Stimulated activated CD8-positive, alpha-beta memory T cell treated with anti-CD3 and anti-CD28 coated beads, Interleukin-7, amount 100 ng/mL, for 1 hour (primary cell): ENCODE results near the gene C6orf47.

Experiments
- DNase-seq, 2 donors: peaks; one replicate each; pipeline ENCODE4 v3.0.0-alpha.2; 2020; ENCODE audit warnings: low read depth in 2 of 2

The C6orf47 gene

DNA sequence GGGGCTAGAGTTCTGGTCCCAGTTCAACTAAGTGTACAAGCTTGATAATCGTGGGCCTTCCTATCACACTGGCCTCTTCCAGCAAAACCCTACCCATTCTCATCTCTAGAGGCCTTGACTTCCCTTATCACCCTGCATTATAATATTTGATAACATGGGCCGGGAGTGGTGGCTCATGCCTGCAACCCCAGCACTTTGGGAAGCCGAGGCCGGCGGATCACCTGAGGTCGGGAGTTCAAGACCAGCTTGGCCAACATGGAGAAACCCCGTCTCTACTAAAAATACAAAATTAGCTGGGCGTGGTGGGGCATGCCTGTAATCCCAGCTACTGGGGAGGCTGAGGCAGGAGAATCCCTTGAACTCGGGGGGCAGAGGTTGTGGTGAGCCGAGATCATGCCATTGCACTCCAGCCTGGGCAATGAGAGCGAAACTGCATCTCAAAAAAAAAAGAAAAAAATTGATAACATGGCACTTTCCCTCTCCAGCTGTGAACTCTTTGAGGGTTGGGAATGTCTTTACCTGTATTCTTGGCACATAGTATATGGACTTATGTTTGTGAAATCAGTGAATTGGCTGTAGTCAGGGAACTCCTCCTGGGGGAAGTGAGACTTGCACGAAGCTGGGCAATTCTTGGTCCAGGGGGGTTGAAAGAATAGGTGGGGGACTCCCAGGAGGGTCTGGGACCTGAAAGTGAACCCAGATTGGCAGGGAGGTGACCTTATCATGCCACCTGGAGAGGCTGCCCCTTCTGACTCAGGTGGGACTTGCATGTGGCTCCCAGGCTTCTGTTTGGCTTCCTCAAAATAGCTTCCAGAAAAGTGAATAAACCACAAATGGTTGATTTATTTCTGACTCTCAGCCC, 915 bp upstream of the C6orf47 start:
- DNase-seq = no peak

DNA sequence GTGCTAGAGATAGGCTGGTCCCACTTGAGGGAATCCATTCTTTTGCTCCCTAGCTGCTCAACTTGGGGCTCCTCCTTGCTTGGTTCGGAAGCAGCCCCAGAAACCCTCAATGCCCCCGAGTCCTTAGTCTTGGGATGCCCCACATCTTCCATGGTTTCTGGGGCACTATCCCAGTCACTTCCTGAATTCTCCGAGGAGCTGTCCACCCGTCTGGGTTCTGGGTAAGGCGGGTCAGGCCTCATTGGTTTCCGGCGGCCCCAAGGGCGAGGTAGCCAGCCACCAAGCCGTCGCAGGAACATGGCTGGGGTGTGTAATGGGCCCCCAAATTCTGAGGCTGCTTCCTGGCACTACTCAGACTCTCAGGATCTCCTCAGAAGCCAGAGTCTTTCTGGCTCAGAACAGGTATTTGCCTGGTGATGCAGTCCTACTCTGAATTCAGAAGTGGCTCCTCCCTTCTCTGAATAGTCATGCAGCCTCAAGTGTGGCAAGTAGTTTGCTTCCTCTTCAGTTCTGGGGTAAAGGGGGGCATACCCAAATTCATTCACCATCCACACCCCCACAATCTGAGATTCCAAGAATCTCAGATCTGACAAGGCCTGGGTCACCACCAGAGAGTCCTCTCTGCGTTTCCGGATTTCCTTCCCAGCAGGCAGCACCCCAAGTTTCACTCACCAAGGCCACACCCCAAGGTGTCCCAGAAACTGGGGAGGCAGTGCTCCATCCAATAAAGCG, 763 bp downstream of the C6orf47 start:
- DNase-seq = no peak

DNA sequence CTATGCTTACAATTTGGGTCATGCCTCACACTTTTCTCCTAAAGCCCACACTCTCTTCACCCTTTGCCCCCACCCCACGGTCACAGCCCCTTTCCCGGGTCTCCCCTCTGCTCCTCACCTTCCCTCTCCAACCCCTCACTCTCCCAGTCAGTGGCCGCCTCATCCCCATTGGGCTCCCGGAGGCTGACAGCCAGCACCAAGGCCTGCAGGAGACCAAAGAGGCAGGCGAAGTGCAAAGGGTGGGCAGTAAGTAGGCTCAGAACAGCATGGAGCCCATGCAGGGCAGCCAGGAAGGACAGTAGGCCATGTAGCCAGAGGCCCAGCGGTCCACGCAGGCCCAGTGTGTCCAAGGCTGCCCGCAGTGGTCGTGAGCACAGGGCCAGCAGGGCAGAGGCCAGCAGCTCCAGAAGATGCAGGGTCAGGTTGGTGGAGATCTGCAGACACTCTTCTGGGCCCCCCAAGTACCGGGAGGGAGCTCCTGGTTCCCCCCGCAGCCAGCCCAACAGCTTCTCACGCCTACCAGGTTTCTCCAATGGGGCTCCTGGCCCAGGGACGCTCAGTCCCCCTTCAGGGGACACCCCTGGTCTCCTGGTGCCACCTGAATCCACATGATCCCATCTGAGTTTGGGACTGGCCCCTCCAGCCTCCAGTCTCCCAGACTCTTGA, 1.5 kb downstream of the C6orf47 start:
- no peak for DNase-seq

DNA sequence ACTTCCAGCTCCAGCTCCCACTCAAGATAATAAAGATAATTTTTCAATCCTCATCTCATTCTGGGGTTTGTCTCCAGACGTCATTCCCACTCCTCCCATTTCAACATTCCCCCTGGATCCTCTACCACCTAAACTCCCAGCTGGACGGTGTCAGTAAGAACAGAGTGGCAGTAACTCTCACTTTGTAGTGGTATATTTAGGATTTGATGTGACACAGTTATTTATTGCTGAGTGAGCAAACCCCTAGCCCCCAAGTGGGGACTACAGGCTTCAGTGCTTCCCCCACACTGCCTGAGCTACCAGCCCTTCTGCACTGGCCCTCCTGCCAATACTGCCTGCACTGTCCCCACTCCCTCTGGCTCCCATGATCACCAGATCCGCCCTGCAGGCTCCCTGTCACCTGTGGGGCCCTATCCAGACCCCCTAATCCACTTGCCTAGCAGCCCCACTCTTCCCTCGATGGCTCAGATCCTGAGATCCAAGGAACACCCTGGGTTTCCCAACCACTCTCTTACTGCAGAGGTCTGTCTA, 2.4 kb downstream of the C6orf47 start:
- DNase-seq = no peak

DNA sequence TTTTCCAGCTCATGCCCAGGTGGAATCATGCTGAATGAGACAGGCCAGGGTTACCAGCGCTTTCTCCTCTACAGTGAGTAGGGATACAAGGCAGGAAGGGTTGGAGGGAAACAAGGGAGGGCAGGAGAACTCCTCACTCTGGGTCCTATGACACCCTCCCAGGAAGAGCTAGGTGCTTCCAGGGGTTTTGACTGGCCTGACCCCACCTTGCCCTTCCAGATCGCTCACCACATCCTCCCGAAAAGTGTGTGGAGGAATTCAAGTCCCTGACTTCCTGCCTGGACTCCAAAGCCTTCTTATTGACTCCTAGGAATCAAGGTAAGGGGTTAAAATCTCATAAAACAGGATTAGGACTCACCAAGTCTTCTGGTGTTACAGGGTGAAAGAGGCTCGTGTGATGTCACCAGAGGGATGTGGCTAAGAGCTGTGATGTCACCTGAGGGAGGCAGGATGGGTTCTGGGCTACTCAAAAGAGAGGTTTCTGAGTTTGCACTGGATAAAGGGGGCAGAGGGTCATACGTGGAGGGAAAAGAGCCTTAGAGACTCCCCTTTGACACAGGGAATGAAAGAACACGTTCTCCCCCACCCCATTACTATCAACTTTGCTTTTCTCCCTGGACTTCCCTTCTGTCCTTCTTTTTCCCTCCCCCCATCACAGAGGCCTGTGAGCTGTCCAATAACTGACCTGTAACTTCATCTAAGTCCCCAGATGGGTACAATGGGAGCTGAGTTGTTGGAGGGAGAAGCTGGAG, 3.0 kb downstream of the C6orf47 start:
- no peak for DNase-seq

DNA sequence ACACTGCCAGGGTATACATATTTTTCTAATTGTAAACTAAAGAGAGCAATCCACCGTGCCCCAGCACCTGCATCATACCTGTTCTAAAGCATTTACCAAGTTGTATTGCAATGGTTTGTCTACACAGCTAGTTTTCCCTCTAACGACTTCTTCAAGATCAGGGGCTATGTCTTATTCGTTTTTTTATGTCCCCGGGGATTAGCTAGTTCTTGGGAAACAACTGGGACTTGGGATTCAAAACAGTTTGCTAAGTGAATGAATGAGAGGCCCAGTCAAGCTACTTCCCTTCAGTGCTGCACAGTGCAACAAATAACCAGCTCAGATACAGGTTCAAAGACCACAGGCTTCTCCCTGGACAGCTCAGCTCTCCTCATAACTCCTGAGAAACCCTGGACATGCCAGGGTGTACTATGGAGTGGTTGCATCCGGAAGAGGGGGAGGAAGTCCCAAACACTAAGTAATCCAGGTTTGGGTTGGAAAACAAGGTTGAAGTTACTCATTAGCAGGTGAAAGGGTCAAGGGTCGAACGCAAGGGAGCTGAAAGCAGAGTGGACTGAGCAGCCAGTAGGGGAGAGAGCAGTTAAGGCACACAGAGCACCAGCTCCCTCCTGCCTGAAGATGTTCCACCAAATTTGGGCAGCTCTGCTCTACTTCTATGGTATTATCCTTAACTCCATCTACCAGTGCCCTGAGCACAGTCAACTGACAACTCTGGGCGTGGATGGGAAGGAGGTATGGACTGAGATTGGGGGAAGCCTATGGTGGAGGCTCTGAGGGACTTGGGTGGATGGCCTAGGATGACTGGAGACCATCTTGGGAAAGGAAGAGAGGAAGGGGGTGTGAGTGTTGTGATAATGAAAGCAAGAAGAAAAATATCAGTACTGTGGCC, 5.0 kb downstream of the C6orf47 start, which contains the start of gene APOM:
TSS of gene APOM (plus strand) at position 546 of the 889 bp plus-strand sequence. CDS start at position 619, 73 bp downstream.
- no peak for DNase-seq

DNA sequence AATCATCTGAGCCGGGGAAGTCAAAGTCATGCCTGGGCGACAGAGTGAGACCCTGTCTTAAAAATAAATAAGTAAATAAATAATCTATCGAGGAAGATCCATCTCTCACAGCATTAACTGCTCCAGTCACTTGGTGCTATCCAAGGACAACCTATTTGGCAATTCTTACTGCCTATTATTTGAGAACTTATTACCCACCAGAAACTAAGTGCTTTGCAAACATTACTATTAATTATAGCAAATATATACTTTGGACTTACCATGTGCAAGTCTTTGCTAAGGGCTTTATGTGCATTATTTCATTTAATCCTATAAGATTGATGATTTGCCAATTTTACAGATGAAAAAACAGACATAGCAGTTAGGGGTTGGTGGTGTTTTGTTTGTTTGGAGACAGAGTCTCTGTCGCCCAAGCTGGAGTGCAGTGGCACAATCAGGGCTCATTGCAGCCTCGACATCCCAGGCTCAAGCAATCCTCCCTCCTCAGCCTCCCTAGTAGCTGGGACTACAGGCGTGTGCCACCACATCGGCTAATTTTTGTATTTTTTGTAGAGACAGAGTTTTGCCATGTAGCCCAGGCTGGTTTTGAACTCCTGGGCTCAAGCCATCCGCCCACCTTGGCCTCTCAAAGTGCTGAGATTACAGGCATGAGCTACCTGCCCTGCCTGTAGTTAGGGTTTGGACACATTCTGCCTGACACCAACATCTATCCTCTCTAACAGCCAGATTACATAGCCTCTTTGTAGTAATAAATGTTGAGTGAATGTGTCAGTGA, 5.8 kb downstream of the C6orf47 start:
- DNase-seq = no peak

DNA sequence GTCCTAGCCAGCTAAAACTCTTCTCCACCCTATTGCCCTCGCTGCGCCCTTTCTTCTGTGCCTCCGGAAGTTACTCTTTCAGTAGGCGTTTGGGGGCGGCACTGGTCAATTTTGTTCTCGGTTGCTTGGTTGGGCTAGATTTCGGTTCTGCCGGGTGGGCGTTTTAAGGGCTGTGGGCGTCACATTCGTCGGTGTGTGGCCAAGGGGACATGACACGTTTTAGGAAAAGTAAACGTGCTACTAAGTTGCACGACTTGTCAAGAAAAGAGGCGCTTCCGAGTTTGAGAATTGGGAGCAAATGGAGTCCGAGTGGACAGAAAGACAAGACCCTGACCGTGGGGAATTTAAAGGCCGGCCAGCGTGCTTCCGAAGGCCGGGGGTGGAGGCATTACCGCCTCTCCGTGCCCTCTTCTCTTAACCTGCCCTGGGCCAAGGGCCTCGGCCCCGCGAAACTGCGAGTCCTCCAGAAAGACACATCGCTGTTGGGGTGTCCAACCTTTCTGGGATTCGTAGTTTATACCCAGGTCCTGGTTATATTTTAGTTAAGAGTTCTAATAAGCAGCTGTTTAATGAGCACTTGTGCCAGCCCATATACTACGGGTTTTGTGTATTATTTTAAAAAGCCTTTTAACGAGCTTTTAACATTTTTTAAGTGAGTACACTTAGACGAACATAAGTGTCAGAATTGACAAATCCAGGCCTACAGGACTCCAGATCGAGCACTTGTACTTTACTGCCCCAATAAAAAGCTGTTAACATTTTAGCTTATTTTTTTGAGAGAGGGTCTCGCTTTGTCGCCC, 7.5 kb downstream of the C6orf47 start:
- DNase-seq = no peak

DNA sequence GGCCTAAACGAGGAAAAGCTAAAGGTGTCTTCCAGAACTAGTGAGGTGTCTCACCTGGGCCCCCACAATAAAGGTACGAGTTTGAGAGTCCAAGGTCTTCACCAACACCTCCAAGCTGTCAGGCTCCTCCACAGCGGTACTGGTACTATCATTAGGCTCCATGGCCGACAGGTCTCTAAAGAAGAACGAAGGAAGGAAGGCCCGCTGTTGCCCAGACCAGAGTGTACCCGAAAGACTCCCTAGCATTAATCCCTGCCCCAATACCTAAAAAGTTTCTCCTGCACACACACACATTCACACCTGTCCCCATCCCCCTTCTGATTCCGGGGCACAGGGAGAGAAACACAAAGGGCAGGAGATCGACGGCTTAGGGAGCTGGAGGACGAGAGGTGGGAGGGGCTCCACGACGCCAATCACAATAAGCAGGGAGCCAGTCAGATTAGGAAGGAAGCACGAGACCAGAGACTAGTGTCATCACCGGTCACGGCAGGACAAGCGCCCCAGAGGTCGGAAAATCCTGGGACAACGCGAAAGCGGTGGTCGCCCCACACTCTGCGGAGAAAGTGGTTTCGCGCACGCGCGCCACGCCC, 8.9 kb downstream of the C6orf47 start:
- no peak for DNase-seq

DNA sequence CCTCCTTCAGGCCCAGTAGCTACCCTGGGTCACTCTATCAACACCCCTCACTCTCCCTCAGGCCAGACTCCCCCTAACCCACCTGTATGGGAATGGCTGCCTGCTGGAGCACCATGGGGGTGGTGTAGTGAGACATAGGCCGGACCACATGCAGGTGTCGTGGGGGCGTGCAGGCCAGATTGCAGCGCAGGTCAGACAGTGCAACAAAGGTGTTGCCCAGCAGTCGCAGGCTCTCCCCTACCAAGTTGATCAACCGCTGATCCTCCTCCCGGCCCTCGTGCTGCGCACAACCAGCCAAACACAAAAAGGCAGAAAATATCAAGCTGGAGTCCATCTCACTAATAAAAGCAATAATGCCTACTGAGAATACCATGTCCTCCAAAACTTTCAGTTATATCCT, 15.3 kb downstream of the C6orf47 start:
- no peak for DNase-seq

DNA sequence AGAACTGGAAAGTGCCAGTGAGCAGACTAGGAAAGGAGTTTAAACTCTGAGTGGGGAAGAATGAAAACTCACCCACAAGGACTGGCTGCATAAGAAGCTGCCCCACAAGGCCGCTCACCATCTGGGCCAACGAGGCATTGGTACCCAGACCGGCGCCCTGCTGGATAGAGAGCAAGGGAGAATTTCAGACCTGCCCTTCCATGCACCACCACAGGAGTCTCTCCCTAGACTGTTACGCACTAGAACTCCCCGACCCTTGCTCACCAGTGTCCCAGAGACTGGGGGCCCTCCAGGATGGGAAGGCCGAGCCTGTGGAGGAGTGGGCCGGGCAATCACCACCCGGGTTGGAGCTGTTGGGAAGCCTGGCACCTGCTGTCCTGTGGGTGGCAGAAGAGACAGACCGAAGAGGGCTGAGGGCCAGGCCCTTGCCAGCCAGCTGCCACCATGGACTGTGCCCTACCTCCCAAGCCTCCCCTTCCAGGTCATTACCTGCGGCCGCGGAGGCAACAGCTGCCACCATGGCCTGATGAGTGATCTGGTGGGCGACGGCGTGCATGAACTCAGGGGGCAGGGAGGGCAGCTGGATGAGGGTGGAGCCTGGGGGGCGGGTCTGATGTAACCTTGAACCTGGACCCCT, 16.6 kb downstream of the C6orf47 start:
- DNase-seq = no peak

DNA sequence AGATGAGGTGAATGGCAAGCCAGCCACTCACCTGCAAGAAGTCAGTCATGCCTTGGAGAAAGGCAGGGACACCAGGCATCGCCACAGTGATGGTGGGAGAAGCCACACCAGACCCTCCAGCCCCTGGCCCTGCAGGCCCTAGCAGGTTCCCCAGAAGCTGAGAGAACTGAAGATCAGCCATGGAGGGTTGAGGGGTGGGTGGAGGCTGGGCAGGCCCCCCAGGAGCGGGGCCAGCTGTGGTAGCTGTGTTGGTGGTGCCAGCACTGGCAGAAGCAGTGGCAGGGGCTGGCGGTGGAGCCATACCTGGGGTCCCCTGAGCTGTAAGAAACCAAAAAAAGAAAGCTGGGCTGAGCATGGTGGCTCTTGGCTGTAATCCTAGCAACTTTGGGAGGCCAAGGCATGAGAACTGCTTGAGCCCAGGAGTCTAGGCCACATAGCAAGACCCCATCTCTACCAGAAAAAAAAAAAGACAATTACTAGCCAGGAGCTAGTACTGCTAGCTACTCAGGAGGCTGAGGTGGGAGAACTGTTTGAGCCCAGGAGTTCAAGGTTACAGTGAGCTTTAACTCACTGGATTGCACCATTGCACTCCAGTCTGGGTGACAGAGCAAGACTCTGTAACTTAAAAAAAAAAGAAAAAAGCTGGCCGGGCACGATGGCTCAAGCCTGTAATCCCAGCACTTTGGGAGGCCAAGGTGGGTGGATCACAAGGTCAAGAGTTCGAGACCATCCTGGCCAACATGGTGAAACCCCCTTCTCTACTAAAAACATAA, 17.6 kb downstream of the C6orf47 start:
- DNase-seq = no peak

DNA sequence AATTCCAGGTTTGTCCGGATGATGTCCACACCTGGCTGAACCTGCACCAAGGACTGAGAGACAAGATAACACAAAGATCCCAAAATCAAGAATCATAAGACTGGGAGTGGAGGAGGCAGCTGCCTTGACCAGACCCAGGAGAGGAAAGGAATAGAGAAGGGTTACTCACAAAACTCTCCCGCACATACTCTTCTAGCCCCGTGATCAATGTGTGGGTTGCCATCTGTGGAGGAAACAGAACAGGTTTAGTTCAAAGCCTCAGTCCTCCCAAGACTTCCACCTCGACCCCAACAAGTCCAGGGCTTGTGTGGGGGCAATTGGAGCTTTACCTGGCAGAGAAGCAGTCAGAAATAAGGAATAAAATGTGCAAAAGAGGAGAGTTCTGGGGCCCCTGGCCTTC, 19.2 kb downstream of the C6orf47 start:
- no peak for DNase-seq

DNA sequence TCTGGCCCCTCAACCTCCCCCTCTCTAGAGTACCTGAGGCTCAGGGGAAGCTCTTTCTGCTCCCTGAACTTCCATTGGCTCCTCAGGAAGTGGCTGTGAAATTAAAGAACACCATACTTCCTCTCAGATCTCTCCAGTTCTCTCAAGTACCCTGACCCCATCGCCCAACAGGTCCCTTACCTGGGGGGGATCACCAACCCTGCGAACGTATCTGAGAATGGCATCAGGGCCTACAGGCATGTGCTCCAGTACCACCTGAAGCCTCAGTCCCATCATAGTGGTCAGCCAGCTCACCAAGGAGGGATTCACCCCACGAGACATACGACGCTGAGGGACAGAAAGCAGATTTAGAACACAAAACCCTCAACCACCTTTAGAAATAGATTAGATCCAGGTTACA, 20.0 kb downstream of the C6orf47 start:
- no peak for DNase-seq

DNA sequence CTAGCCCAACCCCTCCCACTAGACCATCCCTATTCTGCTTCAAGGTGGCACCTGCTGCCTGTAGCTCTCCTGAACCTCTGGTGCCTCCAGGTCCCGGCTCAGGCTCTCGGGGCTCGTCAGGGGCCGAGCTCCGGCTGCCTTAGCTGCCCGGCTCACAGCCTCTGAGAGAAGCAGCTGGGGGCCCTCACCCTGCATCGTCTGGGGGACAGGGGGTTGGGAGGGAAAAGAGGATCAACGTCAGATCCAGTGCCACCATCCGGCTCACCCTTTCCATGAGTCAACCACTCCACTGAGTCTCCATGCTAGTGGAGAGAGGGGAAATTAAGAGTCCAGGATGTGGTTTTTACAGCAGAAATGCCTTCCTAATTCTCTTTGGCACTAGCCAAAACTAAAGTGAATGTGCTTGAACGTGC, 21.1 kb downstream of the C6orf47 start:
- no peak for DNase-seq

DNA sequence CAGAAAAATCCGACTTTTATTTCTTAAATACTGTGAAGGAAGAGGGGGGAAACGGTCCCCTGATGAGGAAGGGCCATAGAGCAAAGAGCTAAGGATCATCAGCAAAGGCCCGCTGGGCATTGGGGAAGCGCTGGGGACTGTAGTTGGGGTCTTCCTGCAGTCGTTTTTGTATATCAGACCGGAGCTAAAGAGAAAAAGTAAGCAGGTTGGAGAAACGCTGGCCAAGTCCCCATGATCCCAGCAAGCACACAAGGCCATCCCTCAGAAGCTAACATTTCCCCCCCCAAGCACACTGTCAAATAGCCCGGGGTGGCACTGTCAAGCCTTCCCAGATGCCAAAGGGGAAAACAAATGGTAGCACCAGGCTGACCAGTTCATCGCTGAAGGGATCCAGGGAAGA, 21.5 kb downstream of the C6orf47 start:
- no peak for DNase-seq
